Measurements from ENCODE around the gene SPATA18.
"Not testable (repeated sequence)": the region's sequence is repeated elsewhere in the genome, so short reads cannot be mapped to it uniquely, and the experiment has no call there.

The SPATA18 gene

GRCh38 chr4:52051615-52052474 is 741 bp downstream of the SPATA18 start:
- in situ Hi-C loops (cut with MboI; ENCODE audit: low sequenced_read_pairs) = no loop called here

- in situ Hi-C loops (cut with MboI; ENCODE audit: low sequenced_read_pairs) = no loop called here
Measured at GRCh38 chr4:52052475-52052780, 1.3 kb downstream of the SPATA18 start.

GRCh38 chr4:52054254-52054653 is 3.1 kb downstream of the SPATA18 start:
- in situ Hi-C loops (cut with MboI; ENCODE audit: low sequenced_read_pairs) = no loop called here

GRCh38 chr4:52057196-52057595 is 6.1 kb downstream of the SPATA18 start:
- in situ Hi-C loops (cut with MboI; ENCODE audit: low sequenced_read_pairs) = no loop called here

GRCh38 chr4:52058275-52058674 is 7.2 kb downstream of the SPATA18 start:
- in situ Hi-C loops (cut with MboI; ENCODE audit: low sequenced_read_pairs) = no loop called here

- in situ Hi-C loops (cut with MboI; ENCODE audit: low sequenced_read_pairs) = no loop called here
Measured at GRCh38 chr4:52059372-52059771, 8.3 kb downstream of the SPATA18 start.

GRCh38 chr4:52069571-52069970 is 18.5 kb downstream of the SPATA18 start:
- in situ Hi-C loops (cut with MboI; ENCODE audit: low sequenced_read_pairs) = no loop called here

GRCh38 chr4:52071791-52072546 is 20.9 kb downstream of the SPATA18 start:
- in situ Hi-C loops (cut with MboI; ENCODE audit: low sequenced_read_pairs) = no loop called here

- in situ Hi-C loops (cut with MboI; ENCODE audit: low sequenced_read_pairs) = no loop called here
Measured at GRCh38 chr4:52076731-52077130, 25.6 kb downstream of the SPATA18 start.

GRCh38 chr4:52079659-52080058 is 28.6 kb downstream of the SPATA18 start:
- in situ Hi-C loops (cut with MboI; ENCODE audit: low sequenced_read_pairs) = no loop called here

GRCh38 chr4:52081216-52081615 is 30.1 kb downstream of the SPATA18 start:
- in situ Hi-C loops (cut with MboI; ENCODE audit: low sequenced_read_pairs) = no loop called here

- in situ Hi-C loops (cut with MboI; ENCODE audit: low sequenced_read_pairs) = not testable (repeated sequence)
Measured at GRCh38 chr4:52086425-52086824, 35.3 kb downstream of the SPATA18 start.

- in situ Hi-C loops (cut with MboI; ENCODE audit: low sequenced_read_pairs) = no loop called here
Measured at GRCh38 chr4:52091801-52092200, 40.7 kb downstream of the SPATA18 start.

- in situ Hi-C loops (cut with MboI; ENCODE audit: low sequenced_read_pairs) = no loop called here
Measured at GRCh38 chr4:52093466-52093865, 42.4 kb downstream of the SPATA18 start.

- in situ Hi-C loops (cut with MboI; ENCODE audit: low sequenced_read_pairs) = no loop called here
Measured at GRCh38 chr4:52094376-52095145, 43.5 kb downstream of the SPATA18 start.

GRCh38 chr4:52095374-52095773 is 44.3 kb downstream of the SPATA18 start:
- in situ Hi-C loops (cut with MboI; ENCODE audit: low sequenced_read_pairs) = no loop called here

GRCh38 chr4:52096048-52096447 is 44.9 kb downstream of the SPATA18 start:
- in situ Hi-C loops (cut with MboI; ENCODE audit: low sequenced_read_pairs) = no loop called here

GRCh38 chr4:52098618-52099017 is 47.5 kb downstream of the SPATA18 start:
- in situ Hi-C loops (cut with MboI; ENCODE audit: low sequenced_read_pairs) = no loop called here

GRCh38 chr4:52099860-52100461 is 48.9 kb downstream of the SPATA18 start:
- in situ Hi-C loops (cut with MboI; ENCODE audit: low sequenced_read_pairs) = no loop called here

GRCh38 chr4:52102587-52102986 is 51.5 kb downstream of the SPATA18 start:
- in situ Hi-C loops (cut with MboI; ENCODE audit: low sequenced_read_pairs) = no loop called here

GRCh38 chr4:52103319-52103718 is 52.2 kb downstream of the SPATA18 start:
- in situ Hi-C loops (cut with MboI; ENCODE audit: low sequenced_read_pairs) = no loop called here

All from HL-60/S4 treated with retinoic acid at 250 ng/mL for 4 days and 3 days (cell line).